ES-I3 (cell line): ENCODE data around the gene GALNT18.

Experiments
- H3K36me3 ChIP-seq: 2 replicates; pipeline ENCODE4 v1.6.1; 2013; ENCODE audit warnings: mild to moderate bottlenecking, low read length, control low read depth, moderate library complexity; ENCODE audit not compliant: insufficient read depth
- H3K4me1 ChIP-seq: 2 replicates; pipeline ENCODE4 v1.6.1; 2013; ENCODE audit warnings: mild to moderate bottlenecking, control low read depth, low read length; ENCODE audit not compliant: insufficient read depth
- H3K9ac ChIP-seq: 2 replicates; pipeline ENCODE4 v1.6.1; 2013; ENCODE audit warnings: low read depth, mild to moderate bottlenecking, low read length, moderate library complexity
- H3K9me3 ChIP-seq: 2 replicates; pipeline ENCODE4 v1.6.1; 2013; ENCODE audit warnings: mild to moderate bottlenecking, low read length, moderate library complexity; ENCODE audit not compliant: control insufficient read depth, insufficient read depth

The GALNT18 gene

GRCh38 chr11:11280826-11281225 is 341.0 kb downstream of the GALNT18 start:
- no peaks in the 10 kb centered on the region for H3K36me3 ChIP-seq
- H3K4me1 ChIP-seq = peaks cover 16% of the 10 kb centered on the region
- no peaks in the 10 kb centered on the region for H3K9me3 ChIP-seq
- H3K9ac ChIP-seq = no peak overlapping the region

- no peaks in the 10 kb centered on the region for H3K9me3 ChIP-seq
- peaks cover 16% of the 10 kb centered on the region for H3K4me1 ChIP-seq
- no peak overlapping the region for H3K9ac ChIP-seq
- H3K36me3 ChIP-seq = no peaks in the 10 kb centered on the region
These were observed 341.7 kb downstream of the GALNT18 start for GRCh38 chr11:11279956-11280689.

- Histone ChIP-seq H3K9me3 (no peaks in the 10 kb centered on the region), H3K4me1 (no peaks in the 10 kb centered on the region), H3K36me3 (no peaks in the 10 kb centered on the region), H3K9ac (no peak overlapping the region)
These were observed 349.6 kb downstream of the GALNT18 start for GRCh38 chr11:11272254-11272653.

- H3K4me1 ChIP-seq = peaks cover 4% of the 10 kb centered on the region; the same call in 1 of the 2 replicates
- no peak overlapping the region for H3K9ac ChIP-seq
- H3K36me3 ChIP-seq = no peaks in the 10 kb centered on the region
- H3K9me3 ChIP-seq = no peaks in the 10 kb centered on the region
These were observed 351.5 kb downstream of the GALNT18 start for GRCh38 chr11:11270236-11270775.

- H3K4me1 ChIP-seq = peaks cover 4% of the 10 kb centered on the region; the same call in 1 of the 2 replicates
- no peaks in the 10 kb centered on the region for H3K36me3 ChIP-seq
- no peak overlapping the region for H3K9ac ChIP-seq
- H3K9me3 ChIP-seq = no peaks in the 10 kb centered on the region
These were observed 353.1 kb downstream of the GALNT18 start for GRCh38 chr11:11268706-11269105.

GRCh38 chr11:11268119-11268518 is 353.7 kb downstream of the GALNT18 start:
- peaks cover 4% of the 10 kb centered on the region; the same call in 1 of the 2 replicates for H3K4me1 ChIP-seq
- H3K9me3 ChIP-seq = no peaks in the 10 kb centered on the region
- no peak overlapping the region for H3K9ac ChIP-seq
- no peaks in the 10 kb centered on the region for H3K36me3 ChIP-seq

GRCh38 chr11:11267312-11267711 is 354.5 kb downstream of the GALNT18 start:
- Histone ChIP-seq H3K9ac (no peak overlapping the region), H3K36me3 (no peaks in the 10 kb centered on the region), H3K9me3 (no peaks in the 10 kb centered on the region), H3K4me1 (peaks cover 4% of the 10 kb centered on the region; the same call in 1 of the 2 replicates)

- Histone ChIP-seq H3K9me3 (no peaks in the 10 kb centered on the region), H3K4me1 (peaks cover 4% of the 10 kb centered on the region; the same call in 1 of the 2 replicates), H3K9ac (no peak overlapping the region)
These were observed 355.7 kb downstream of the GALNT18 start for GRCh38 chr11:11265994-11266606.

GRCh38 chr11:11265320-11265719 is 356.5 kb downstream of the GALNT18 start:
- Histone ChIP-seq H3K9ac (no peak overlapping the region), H3K9me3 (no peaks in the 10 kb centered on the region), H3K4me1 (peaks cover 4% of the 10 kb centered on the region; the same call in 1 of the 2 replicates), H3K36me3 (no peaks in the 10 kb centered on the region)

More at GRCh38 chr11:11265994-11266606, 355.7 kb downstream of the GALNT18 start:
- no peaks in the 10 kb centered on the region for H3K36me3 ChIP-seq

GRCh38 chr11:11263238-11264005 is 358.4 kb downstream of the GALNT18 start:
- Histone ChIP-seq H3K36me3 (no peaks in the 10 kb centered on the region), H3K4me1 (peaks cover 4% of the 10 kb centered on the region; the same call in 1 of the 2 replicates), H3K9ac (no peak overlapping the region), H3K9me3 (no peaks in the 10 kb centered on the region)

GRCh38 chr11:11262171-11262920 is 359.5 kb downstream of the GALNT18 start:
- Histone ChIP-seq H3K9me3 (no peaks in the 10 kb centered on the region), H3K9ac (no peak overlapping the region), H3K36me3 (no peaks in the 10 kb centered on the region), H3K4me1 (peaks cover 4% of the 10 kb centered on the region; the same call in 1 of the 2 replicates)

- Histone ChIP-seq H3K9ac (no peak overlapping the region), H3K4me1 (peaks cover 4% of the 10 kb centered on the region; the same call in 1 of the 2 replicates), H3K36me3 (no peaks in the 10 kb centered on the region), H3K9me3 (no peaks in the 10 kb centered on the region)
These were observed 360.2 kb downstream of the GALNT18 start for GRCh38 chr11:11261629-11262028.

GRCh38 chr11:11260903-11261302 is 360.9 kb downstream of the GALNT18 start:
- no peaks in the 10 kb centered on the region for H3K36me3 ChIP-seq
- peaks cover 4% of the 10 kb centered on the region; the same call in 1 of the 2 replicates for H3K4me1 ChIP-seq

More at GRCh38 chr11:11260903-11261302, 360.9 kb downstream of the GALNT18 start:
- Histone ChIP-seq H3K9ac (no peak overlapping the region), H3K9me3 (no peaks in the 10 kb centered on the region)
